HG03097 (cell line): ENCODE measurements around the gene CSNK1D.
"Not testable (repeated sequence)": the region's sequence is repeated elsewhere in the genome, so short reads cannot be mapped to it uniquely, and the experiment has no call there.

Experiments used
- ATAC-seq: cut with Tn5 transposase; IDR thresholded peaks from one replicate; pipeline ENCODE4 v1.9.1; 2021; ENCODE audit not compliant: unreplicated experiment, low FRiP score

CSNK1D gene

GRCh38 chr17:82276938-82277337 is 3.4 kb upstream of the CSNK1D start:
- no peak for ATAC-seq

- no peak for ATAC-seq
Measured at GRCh38 chr17:82275326-82275725, 1.8 kb upstream of the CSNK1D start.

GRCh38 chr17:82274134-82275020 is 877 bp upstream of the CSNK1D start:
- no peak for ATAC-seq

GRCh38 chr17:82272495-82273326 is 789 bp downstream of the CSNK1D start:
- ATAC-seq = no peak

- ATAC-seq = no peak
Measured at GRCh38 chr17:82271401-82271800, 2.1 kb downstream of the CSNK1D start.

- ATAC-seq = no peak
Measured at GRCh38 chr17:82270651-82271050, 2.8 kb downstream of the CSNK1D start.

- no peak for ATAC-seq
Measured at GRCh38 chr17:82269882-82270500, 3.5 kb downstream of the CSNK1D start.

- ATAC-seq = no peak
Measured at GRCh38 chr17:82269138-82269881, 4.2 kb downstream of the CSNK1D start.

- ATAC-seq = no peak
Measured at GRCh38 chr17:82267575-82268379, 5.7 kb downstream of the CSNK1D start.

- ATAC-seq = no peak
Measured at GRCh38 chr17:82266142-82266541, 7.4 kb downstream of the CSNK1D start.

GRCh38 chr17:82263641-82264040 is 9.9 kb downstream of the CSNK1D start:
- ATAC-seq = no peak

GRCh38 chr17:82262344-82262743 is 11.2 kb downstream of the CSNK1D start:
- no peak for ATAC-seq

- ATAC-seq = not testable (repeated sequence)
Measured at GRCh38 chr17:82259972-82260961, 13.2 kb downstream of the CSNK1D start.

GRCh38 chr17:82258555-82258954 is 14.9 kb downstream of the CSNK1D start:
- ATAC-seq = no peak

GRCh38 chr17:82257473-82257872 is 16.0 kb downstream of the CSNK1D start:
- no peak for ATAC-seq

- ATAC-seq = no peak
Measured at GRCh38 chr17:82256242-82256885, 17.1 kb downstream of the CSNK1D start.

- no peak for ATAC-seq
Measured at GRCh38 chr17:82255402-82255972, 18.0 kb downstream of the CSNK1D start.

- not testable (repeated sequence) for ATAC-seq
Measured at GRCh38 chr17:82254746-82255145, 18.8 kb downstream of the CSNK1D start.
